HG02938 (cell line): Measurements from ENCODE around the gene KDM5B.
"Not testable (repeated sequence)": the region's sequence is repeated elsewhere in the genome, so short reads cannot be mapped to it uniquely, and the experiment has no call there.

Experiments used
- ATAC-seq: cut with Tn5 transposase; IDR thresholded peaks from one replicate; pipeline ENCODE4 v1.9.1; 2021; ENCODE audit warnings: mild to moderate bottlenecking, moderate library complexity; ENCODE audit not compliant: unreplicated experiment

Gene KDM5B

DNA sequence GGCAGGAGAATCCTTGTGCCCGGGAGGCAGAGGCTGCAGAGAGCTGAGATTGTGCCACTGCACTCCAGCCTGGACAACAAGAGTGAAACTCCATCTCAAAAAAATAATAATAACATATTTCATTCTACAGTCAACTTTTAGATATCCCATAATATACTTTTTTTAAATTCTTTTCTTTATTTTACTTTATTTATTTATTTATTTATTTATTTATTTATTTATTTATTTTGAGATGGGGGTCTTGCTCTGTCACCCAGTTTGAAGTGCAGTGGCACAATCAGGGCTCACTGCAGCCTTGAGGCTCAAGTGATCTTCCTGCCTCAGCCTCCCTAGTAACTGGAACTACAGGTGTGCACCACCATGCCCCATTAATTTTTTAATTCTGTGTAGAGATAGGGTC, 94.0 kb downstream of the KDM5B start:
- ATAC-seq = not testable (repeated sequence)

- ATAC-seq = no peak
These were observed 95.1 kb downstream of the KDM5B start for GRCh38 chr1:202713110-202713509.

GRCh38 chr1:202711949-202712635, 96.1 kb downstream of the KDM5B start:
- no peak for ATAC-seq

DNA sequence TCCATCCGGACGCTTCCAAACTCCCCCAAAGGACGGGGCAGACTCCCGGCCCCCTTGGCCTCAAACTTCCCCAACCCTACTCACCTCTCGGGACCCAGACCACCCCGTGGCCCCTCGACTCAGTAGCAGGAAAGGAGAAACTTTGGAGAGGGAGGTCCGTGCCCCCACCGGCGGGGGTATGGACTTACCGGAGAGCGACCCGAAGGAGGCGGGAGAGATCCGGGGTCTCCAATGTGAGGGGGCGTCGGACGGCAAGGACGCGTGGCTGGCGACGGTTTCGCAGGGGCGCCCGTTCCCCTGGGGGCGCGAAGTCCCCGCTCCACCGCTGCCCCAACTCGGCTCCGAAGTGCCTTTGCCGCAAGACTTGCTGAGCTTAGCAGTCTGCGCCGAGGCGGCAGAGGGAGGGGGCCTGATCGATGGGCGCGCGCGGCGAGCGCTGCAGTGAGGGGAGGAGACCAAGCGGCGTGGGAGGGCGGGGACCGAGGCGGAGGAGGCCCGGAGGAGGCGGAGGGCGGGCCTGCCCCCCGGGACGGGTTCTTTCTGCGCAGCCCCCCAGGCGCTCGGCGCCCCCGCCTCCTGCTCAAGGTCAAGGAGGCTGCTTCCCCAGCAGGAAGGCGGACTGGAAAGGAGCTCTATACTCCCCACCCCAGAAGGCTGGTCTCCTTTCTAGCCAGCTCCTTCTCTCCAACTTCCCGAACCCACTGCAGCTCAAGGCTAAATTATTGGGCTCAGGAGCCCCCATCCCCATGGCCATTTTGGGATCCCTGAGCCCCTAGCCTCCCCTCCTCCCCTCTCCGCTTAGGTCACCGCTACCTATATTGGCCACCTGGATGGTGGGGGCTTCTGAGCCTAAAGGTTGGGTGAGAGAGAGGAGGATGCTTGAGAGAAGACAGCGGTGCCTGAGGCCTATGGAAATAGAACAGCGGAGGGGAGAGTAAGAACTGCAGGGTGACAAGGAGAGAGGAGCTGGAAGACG, 97.9 kb downstream of the KDM5B start, which contains the start of gene SYT2:
SYT2 (minus strand) TSS at position 385 of the 976 bp plus-strand sequence. CDS start 104,682 bp downstream, outside the sequence.
- no peak for ATAC-seq

GRCh38 chr1:202709276-202710041, 98.8 kb downstream of the KDM5B start:
- ATAC-seq = no peak

DNA sequence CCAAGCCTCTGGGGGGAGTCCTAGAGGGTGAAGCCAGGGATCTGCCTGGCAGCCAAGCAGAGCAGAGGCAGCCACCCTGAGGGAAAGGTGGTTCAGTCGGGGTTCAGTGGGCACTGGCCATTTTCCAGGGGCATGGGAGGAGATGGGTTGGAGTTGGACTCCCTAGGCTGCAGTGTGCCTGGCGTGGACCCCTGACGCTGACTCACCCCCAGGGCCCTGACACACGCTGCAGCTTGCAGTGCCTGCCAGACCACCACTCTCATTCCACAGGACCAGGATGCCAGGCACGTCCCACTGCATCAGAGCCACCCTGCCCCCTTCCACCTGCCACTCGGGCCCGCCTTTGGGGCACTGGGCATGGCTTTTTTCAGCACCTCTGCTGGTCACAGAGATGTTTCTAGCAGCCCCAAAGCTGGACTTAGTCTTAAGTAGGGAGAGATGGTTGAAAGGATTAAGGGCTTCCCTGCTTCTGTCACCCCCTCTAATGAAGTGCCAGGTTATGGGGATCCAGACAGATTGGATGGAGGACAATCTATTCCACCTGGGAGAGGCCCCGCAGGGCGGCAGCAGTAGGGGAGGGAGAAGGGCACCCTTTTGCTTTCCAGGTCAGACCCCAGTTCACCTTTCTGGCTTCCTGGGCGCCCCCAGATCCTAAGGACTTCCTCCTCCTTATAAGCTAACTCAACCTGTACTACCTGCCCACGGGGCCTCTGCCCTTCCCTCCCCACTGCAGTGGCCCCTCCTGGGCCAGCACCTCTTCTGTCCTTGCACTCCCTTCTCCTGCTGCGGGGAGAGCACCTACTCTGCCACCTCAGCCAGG, 99.6 kb downstream of the KDM5B start:
- ATAC-seq = no peak

- ATAC-seq = no peak
These were observed 101.4 kb downstream of the KDM5B start for GRCh38 chr1:202706851-202707250.

GRCh38 chr1:202704601-202705000, 103.6 kb downstream of the KDM5B start:
- no peak for ATAC-seq

GRCh38 chr1:202703191-202703590, 105.0 kb downstream of the KDM5B start:
- no peak for ATAC-seq

GRCh38 chr1:202702088-202702487, 106.1 kb downstream of the KDM5B start:
- ATAC-seq = no peak

DNA sequence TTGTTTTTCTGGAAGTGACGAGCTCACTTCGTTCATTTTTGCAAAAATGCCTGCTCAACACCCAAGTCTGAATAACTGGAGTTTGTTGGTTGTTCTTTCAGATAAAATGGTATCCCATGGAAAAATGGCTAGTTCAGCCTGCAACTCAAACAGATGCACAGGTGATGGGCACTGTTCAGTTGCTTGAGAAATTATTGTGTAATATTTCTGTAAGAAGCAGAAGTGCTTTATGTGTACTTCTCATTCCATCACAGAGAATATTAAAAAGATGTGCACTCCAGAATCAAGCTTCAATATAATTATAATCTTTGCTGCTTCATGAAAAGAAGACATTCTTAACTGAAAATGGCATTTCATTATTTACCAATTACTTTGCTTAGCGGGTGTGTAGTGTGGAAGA, 107.0 kb downstream of the KDM5B start:
- ATAC-seq = no peak

DNA sequence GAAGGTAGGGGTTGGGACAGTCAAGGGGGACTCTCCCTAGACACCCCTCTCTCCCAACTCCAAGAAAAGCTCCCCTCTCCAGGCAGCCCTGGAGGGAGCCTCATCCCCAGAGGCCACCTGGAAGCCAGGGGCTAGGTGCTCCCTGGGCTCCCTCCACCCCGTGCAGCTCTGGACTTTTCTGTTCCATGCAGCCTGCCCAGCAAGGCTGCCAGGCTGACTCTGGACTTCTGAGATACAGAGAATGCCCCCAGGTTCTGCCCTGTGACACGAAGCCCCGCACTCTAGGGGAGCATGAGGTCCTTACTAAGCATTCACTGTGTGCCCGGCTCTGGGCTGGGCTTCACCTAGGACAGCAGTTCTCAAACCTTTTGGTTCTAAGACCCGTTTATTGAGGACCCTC, 108.2 kb downstream of the KDM5B start:
- no peak for ATAC-seq

GRCh38 chr1:202698276-202698675, 109.9 kb downstream of the KDM5B start:
- no peak for ATAC-seq

- ATAC-seq = no peak
These were observed 111.2 kb downstream of the KDM5B start for GRCh38 chr1:202697038-202697437.

DNA sequence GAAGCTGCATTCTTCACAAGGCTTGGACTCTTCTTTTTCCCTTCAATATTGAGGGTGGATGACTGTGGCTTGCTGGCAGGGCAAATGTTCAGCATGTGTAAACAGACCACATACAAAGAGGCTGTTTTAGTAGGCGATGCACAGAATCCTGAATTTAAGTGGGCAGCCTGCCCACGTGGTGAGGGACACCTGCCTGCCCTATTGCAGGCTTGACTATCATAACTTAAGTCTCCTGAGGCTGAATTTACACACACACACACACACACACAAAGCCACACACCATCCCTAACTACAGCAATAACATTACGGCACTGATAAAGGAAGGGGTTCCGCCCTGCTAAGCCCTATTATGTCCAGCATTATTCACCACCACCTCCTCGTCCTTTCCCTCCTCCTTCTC, 113.9 kb downstream of the KDM5B start:
- ATAC-seq = no peak

DNA sequence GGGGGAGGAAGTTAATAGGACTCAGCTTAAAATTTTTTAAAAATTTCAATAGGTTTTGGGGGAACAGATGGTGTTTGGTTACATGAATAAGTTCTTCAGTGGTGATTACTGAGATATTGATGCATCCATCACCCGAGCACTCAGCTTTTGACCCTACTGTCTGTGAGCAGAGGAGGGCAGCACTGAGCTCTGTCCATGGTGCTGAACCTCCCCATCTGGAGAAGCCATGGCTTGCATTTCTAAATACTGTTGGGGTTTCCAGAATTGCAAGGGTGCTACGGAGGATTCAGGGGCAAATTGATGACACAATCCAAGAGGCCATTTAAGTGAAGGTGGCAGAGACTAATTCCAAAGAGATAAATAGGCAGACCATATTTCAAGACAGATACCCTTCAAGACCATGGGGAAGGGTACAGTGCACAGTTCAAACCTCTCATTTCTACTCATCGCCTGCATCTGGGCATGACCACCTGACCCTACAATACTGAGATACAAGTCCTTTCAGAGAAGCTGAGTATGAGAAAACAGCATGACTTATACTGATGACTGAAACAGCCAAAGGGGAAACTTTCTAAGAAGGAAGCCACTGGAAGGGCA, 115.2 kb downstream of the KDM5B start:
- no peak for ATAC-seq

DNA sequence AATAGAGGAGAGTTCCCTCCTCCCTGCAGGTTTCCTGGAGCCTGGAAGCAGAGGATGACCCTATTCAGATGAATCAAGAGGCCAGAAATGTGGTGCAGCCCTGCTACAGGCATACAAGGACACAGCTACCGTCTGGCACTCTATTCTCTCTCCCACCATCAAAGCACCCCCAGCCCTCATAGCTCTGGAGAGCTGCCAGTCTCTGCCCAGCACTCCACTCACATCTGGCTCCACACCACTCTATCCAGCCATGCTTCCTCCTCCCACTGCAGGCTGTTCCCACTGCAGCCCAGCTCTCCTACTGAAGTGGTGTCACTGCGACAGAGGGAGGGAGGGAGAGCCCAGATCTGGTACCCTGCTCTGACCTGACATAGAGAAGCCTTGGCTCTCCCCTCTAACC, 116.4 kb downstream of the KDM5B start:
- no peak for ATAC-seq

GRCh38 chr1:202689493-202690342, 118.5 kb downstream of the KDM5B start:
- no peak for ATAC-seq

GRCh38 chr1:202689082-202689481, 119.1 kb downstream of the KDM5B start:
- ATAC-seq = no peak
